H7 (cell line): ENCODE data around the gene MSI2. TPM values are rescaled to one million over a fixed set of nuclear protein-coding genes. Genes with fewer than 3 reads are reported as not detected.
A peak's percentile ranks its signal among the peaks of the same experiment; 100 is the strongest.

ENCODE experiments used
- DNase-seq: peaks from one replicate; pipeline ENCODE4 v3.0.0; 2012
- H3K27me3 ChIP-seq: 2 replicates; pipeline ENCODE4 v1.6.0; 2011; ENCODE audit warnings: mild to moderate bottlenecking, low read length; ENCODE audit not compliant: control insufficient read depth, insufficient read depth
- H3K36me3 ChIP-seq: replicated peaks from 2 replicates; pipeline ENCODE4 v1.5.1; 2011; ENCODE audit warnings: low read length; ENCODE audit not compliant: control insufficient read depth, insufficient read depth
- H3K4me3 ChIP-seq: 2 replicates; pipeline ENCODE4 v1.5.1; 2011; ENCODE audit warnings: low read depth, mild to moderate bottlenecking, control low read depth, low read length, moderate library complexity; ENCODE audit not compliant: insufficient read depth
- total RNA-seq: library from RNA; depleted of rRNA; stranded (reverse); fragments of >200 nt; shearing (Covaris generic); gene quantifications from 2 replicates; pipeline ENCODE4 v1.2.3, GENCODE V29; 2014

Gene MSI2
- total RNA-seq, 1 experiment from 2014 or later: 31.0 TPM

- H3K27me3 ChIP-seq: no peaks in the 10 kb centered on the region
- DNase-seq: no peak
- no peaks in the 10 kb centered on the region for H3K36me3 ChIP-seq
- no peak overlapping the region for H3K4me3 ChIP-seq
Observed at GRCh38 chr17:57629470-57629869, 373.1 kb downstream of the MSI2 start.

DNA sequence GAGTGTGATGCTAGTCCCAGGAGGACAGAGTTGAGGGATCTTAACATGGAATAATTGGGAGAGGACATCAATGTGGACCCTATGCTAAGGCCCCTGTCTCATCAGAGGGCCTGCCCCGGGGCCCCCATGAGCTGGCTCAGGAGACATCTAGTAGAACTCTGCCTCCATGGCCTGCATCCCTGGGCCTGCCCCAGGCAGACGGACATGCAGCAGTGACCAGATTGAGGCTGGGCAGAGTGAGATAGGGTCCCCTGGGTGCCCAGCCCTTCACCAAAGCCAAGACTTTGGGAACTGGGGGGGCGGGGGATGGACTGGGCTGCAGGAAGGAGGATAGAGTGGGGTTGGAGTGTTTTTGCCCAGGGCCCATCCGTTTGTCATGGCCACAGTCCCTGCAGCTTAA lies 373.6 kb downstream of the MSI2 start:
- no peaks in the 10 kb centered on the region for H3K36me3 ChIP-seq
- H3K4me3 ChIP-seq: no peak overlapping the region
- no peak for DNase-seq
- no peaks in the 10 kb centered on the region for H3K27me3 ChIP-seq

- no peaks in the 10 kb centered on the region for H3K36me3 ChIP-seq
- no peak for DNase-seq
- H3K4me3 ChIP-seq: no peak overlapping the region
- no peaks in the 10 kb centered on the region for H3K27me3 ChIP-seq
Observed at GRCh38 chr17:57630736-57631135, 374.4 kb downstream of the MSI2 start.

GRCh38 chr17:57631871-57632270 lies 375.5 kb downstream of the MSI2 start:
- no peaks in the 10 kb centered on the region for H3K36me3 ChIP-seq
- no peaks in the 10 kb centered on the region for H3K27me3 ChIP-seq
- H3K4me3 ChIP-seq: no peak overlapping the region
- no peak for DNase-seq

DNA sequence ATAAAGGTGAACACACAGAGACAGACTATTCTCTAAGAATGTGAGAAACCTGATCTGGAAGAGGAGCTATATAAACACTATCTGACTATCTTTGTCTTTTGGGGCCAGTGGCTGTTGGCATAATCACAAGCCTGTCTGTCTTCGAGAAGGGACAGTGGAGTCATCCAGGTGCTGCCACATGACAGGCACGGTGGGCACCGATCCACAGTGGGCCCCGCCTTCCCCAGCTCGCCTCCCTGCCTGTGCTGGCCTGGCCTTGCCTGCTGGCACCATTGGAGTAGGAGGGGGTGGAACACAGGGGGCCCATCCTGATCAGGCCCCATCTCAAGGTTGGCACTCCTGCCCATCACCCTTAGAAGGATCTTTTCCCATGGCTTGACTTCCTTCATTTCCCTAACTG lies 376.0 kb downstream of the MSI2 start:
- Histone ChIP-seq H3K27me3 (no peaks in the 10 kb centered on the region), H3K36me3 (no peaks in the 10 kb centered on the region), H3K4me3 (no peak overlapping the region)
- DNase-seq: no peak

DNA sequence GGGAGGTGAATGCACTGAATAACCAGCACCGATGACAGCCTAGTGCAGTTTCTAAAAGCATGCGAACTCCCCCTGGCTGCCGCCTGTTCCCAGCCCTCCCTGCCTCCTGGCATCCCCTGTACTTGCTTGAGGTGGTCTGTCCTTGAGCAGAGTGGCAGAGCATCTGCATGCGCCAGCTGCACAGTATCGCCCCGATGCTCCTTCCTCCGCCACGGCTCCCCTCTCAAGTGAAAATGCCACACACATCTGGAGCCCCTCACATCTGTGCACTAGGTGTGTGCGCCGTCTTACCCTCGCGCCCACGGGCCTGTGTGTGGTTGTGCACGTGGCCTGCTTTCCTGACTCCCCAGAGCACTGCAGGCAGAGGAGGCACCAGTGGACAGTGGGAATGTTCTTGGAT lies 376.9 kb downstream of the MSI2 start:
- no peaks in the 10 kb centered on the region for H3K36me3 ChIP-seq
- DNase-seq: no peak
- no peak overlapping the region for H3K4me3 ChIP-seq
- no peaks in the 10 kb centered on the region for H3K27me3 ChIP-seq

DNA sequence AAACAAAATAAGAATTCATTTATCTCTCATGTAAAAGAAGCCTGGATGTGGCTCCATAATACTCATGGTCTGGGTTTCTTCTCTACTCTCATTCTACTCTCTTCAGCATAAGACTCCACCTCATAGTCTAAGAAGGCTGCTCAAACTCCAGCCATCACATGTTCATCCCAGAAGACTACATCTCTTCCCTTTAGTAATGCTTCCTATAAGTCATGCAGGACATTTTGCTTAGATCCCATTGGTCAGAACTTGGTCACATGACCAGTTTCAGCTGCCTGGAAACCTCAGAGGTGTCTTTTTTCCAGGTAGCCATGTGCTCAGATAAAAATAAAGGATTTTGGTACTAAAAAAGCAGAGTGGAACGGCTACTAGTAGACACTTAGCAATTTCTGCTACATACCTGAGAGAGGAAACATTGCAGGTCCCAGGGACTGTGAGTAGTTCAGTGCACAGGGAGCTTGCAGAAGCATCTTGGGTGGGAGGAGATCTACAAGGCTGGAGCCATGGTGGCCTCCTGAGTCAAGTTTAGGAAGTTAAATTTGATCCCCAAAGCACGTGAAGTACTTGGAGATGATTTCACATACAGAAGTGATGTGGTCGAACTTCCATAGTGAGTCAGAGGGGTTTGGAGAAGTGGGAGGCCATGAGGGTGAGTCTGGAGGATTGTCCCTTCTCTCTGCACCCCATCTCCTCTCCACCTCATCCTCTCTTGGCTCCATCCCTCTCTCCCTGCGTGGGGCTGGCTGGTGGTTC lies 378.6 kb downstream of the MSI2 start:
- H3K27me3 ChIP-seq: no peaks in the 10 kb centered on the region
- H3K36me3 ChIP-seq: no peaks in the 10 kb centered on the region
- H3K4me3 ChIP-seq: no peak overlapping the region
- no peak for DNase-seq

DNA sequence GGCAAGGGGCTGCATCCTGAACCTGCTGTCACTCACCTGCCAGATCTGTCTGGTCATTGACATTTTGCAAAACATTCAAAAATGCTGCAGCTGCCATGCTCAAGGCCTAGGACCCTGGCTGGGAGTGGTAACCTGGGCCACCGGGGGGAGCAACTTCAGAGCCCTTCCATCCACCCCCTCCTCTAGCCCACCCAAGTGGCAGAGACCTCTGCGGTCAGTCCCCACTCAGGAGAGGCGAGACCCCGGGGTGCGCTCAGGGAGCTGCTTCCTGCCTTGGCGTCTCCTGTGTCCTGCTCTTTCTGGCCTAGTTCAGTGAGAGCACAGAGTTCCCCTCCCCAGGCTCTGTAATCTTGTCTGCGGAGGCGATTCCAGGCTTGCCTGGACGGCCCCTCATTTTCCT lies 380.0 kb downstream of the MSI2 start:
- Histone ChIP-seq H3K36me3 (no peaks in the 10 kb centered on the region), H3K4me3 (no peak overlapping the region), H3K27me3 (no peaks in the 10 kb centered on the region)
- DNase-seq: peak; percentile 68

- no peaks in the 10 kb centered on the region for H3K36me3 ChIP-seq
- H3K4me3 ChIP-seq: no peak overlapping the region
- H3K27me3 ChIP-seq: no peaks in the 10 kb centered on the region
- no peak for DNase-seq
Observed at GRCh38 chr17:57636985-57637665, 380.8 kb downstream of the MSI2 start.

- no peak for DNase-seq
- H3K36me3 ChIP-seq: no peaks in the 10 kb centered on the region
- H3K4me3 ChIP-seq: no peak overlapping the region
- H3K27me3 ChIP-seq: no peaks in the 10 kb centered on the region
Observed at GRCh38 chr17:57637666-57638010, 381.3 kb downstream of the MSI2 start.

GRCh38 chr17:57638284-57638683 lies 382.0 kb downstream of the MSI2 start:
- Histone ChIP-seq H3K4me3 (no peak overlapping the region), H3K27me3 (no peaks in the 10 kb centered on the region), H3K36me3 (no peaks in the 10 kb centered on the region)
- DNase-seq: no peak

DNA sequence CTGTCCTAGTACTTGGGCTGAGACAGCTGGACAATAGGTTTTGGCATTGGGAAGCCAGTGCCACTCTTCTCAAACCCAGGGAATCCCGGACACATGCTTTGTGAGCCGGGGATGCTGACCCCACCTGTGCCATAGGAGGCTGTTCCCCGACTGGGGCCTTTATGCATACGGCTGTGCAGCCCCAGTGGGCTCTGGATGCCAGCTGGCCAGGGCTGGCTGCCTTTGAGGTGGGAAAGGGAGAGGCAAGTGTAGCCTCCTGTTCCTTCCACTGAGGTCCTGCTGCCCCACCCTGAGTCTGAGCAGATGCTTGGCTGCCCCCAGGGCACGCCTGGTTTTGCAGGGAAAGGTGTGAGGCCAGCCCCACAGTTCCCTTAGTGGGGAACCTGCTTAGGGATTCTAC lies 383.1 kb downstream of the MSI2 start:
- H3K27me3 ChIP-seq: no peaks in the 10 kb centered on the region
- DNase-seq: no peak
- no peak overlapping the region for H3K4me3 ChIP-seq
- no peaks in the 10 kb centered on the region for H3K36me3 ChIP-seq

DNA sequence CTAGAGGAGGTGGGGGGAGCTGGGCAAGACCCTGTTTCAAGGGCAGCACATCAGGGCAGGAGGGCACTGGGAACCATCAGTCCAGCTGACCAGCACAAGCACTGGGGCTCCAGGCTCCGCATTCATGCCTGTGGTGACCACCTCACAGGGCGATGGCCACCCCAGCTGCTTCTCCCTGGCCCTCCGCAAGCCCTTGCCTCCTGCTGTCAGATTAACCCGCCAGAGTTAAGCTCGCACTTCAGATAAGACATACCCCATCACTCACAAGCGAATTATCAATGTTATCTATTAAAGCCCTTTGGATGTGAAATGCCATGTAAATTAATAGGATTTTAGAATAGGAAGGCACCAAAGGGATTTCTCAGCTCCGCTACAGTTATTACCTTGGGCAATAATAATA lies 383.8 kb downstream of the MSI2 start:
- Histone ChIP-seq H3K4me3 (no peak overlapping the region), H3K36me3 (no peaks in the 10 kb centered on the region), H3K27me3 (no peaks in the 10 kb centered on the region)
- DNase-seq: no peak

DNA sequence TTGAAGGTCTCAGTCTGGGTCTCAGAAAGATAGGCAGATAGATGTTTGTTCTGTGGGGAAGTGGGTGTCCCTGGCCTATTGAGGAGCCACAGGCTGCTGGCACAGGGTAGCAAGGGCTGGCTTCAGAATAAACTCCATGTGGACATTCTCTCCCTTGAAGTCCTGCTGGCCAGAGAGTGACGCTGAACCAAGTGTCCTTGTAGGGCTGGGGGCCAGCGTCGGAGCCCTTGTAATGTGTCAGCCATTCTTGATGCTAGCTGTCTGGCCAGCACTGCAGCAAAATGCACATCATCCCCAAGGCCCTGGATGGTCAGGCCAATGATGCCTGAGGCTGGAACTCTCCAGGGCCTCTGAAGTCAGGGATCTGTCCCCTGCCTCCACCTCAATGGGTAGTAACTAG lies 385.4 kb downstream of the MSI2 start:
- no peak for DNase-seq
- Histone ChIP-seq H3K27me3 (no peaks in the 10 kb centered on the region), H3K36me3 (no peaks in the 10 kb centered on the region), H3K4me3 (no peak overlapping the region)

DNA sequence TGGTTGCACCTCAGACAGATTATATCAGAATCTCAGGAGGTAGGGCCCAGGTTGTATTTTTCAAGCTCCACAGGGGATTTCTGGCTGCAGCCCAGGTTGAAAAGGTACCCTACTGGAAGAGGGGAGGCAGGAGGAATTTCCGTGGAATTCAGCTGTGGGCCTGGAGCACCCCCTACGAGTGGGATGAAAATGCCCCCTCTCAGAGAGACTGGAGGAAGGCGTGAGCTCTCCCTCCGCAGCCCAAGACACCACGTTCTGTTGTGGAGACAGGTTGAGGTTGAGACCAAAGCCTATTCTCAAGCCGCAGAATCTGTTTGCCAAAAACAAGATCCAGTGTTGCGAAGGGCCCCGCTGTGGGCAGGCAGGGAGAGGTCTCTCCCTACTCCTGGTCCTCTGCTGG lies 386.7 kb downstream of the MSI2 start:
- H3K4me3 ChIP-seq: no peak overlapping the region
- DNase-seq: no peak
- no peaks in the 10 kb centered on the region for H3K36me3 ChIP-seq
- no peaks in the 10 kb centered on the region for H3K27me3 ChIP-seq
